GM19240 (cell line): ENCODE measurements around the gene MAP3K6.

Source experiments
- DNase-seq: peaks from one replicate; pipeline ENCODE4 v3.0.0; 2011; ENCODE audit warnings: low spot score; ENCODE audit not compliant: insufficient read length

The MAP3K6 gene

DNA sequence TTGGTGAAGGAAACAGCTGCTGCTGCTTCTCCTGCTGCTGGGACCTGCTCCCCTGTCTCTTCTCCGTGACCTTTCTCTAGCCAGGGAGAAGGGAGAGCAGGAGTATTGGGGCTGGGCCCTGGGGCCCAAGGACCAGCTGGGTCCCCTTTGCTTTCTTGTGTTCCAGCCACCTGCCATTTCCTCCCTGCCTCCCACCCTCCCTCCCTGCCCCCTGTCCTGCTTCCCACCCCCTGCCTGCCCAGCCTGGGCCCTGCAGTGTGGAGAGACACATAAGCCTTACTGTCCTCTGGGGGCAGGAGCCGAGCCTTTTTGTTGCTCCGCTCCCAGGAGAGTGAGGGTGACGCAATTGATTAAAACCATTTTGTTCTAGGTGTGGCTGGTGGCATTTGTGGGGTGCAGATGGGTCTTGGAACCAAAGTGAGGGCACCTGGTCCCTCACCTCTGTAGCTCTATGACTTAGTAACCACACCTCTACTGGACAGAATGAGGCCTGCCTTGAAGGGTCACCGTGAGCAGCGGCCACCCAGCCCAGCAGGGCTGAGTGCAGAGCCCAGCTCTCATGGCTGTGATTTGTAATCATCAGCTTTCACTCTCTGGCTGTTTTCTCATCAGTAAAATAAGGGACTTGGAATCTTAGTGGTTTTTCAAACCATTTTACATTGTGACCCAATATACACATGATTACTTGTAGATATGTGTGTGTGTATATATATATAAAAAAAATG lies 58.7 kb downstream of the MAP3K6 start:
- no peak for DNase-seq

- DNase-seq, result no peak
These were observed 59.6 kb downstream of the MAP3K6 start for GRCh38 chr1:27306892-27307761.

DNA sequence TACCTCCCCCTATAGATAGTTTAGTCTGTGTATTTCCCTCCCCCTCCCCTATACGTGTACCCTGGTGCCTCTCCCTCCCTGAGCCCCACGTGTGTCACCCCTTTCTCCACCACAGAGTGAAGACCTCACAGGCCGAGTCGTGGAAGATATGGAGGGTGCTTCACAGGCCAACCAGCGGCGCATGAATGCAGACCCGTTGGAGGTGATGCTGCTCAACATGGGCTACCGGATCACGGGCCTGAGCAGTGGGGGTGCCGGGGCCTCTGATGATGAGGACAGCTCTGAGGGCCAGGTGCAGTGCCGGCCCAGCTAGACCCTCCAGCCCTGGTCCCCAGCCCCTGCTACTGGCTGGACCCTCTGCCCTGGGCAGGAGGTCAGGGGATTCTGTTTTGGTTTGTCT lies 60.7 kb downstream of the MAP3K6 start:
- DNase-seq, result no peak
